Stomach (tissue), 9 donors: ENCODE results near the gene KIF18A. TPM values are rescaled to one million over a fixed set of nuclear protein-coding genes. Genes with fewer than 3 reads are reported as not detected.

Experiments
- DNase-seq, 2 donors: peaks; one replicate each; pipeline versions ENCODE4 v3.0.0 to v3.0.0-alpha.2; 2013 to 2019
- H3K27ac ChIP-seq, 5 donors: fragments of 200-600 bp in 4 of 5; sonication (generic) in 4 of 5; one replicate each; pipeline ENCODE4 v1.5.1; 2013 to 2019; ENCODE audit warnings: mild to moderate bottlenecking in 1 of 5, moderate library complexity in 1 of 5
- H3K27me3 ChIP-seq, 3 donors: fragments of 200-600 bp; sonication (generic); one replicate each; pipeline ENCODE4 v1.5.1; 2017 to 2019; ENCODE audit warnings: mixed run types in 1 of 3
- H3K36me3 ChIP-seq, 4 donors: fragments of 200-600 bp; sonication (generic); 1 replicate in 3 of 4; 2 replicates in 1 of 4; pipeline ENCODE4 v1.5.1; 2016 to 2019
- H3K4me1 ChIP-seq, 4 donors: fragments of 200-600 bp; sonication (generic); one replicate each; pipeline ENCODE4 v1.5.1; 2016 to 2019
- H3K4me3 ChIP-seq, 4 donors: fragments of 200-600 bp; sonication (generic) in 3 of 4; one replicate each; pipeline ENCODE4 v1.5.1; 2016 to 2019; ENCODE audit warnings: mild to moderate bottlenecking in 1 of 4
- H3K9me3 ChIP-seq, 4 donors: fragments of 200-600 bp; sonication (generic); one replicate each; pipeline ENCODE4 v1.5.1; 2016 to 2019
- EP300 ChIP-seq: sonication (generic); formaldehyde crosslinking; IDR thresholded peaks from one replicate; pipeline ENCODE4 v1.6.1; 2017; ENCODE audit warnings: antibody characterized with exemption
- POLR2A ChIP-seq, 4 donors: fragments of 450-650 bp; IDR thresholded peaks; one replicate each; pipeline ENCODE4 v1.6.1; 2016; ENCODE audit warnings: antibody characterized with exemption in 4 of 4, control low read depth in 2 of 4, mild to moderate bottlenecking in 1 of 4, moderate library complexity in 1 of 4
- POLR2AphosphoS5 ChIP-seq, 3 donors: sonication (generic); formaldehyde crosslinking; IDR thresholded peaks; one replicate each; pipeline ENCODE4 v1.6.1; 2016; ENCODE audit warnings: antibody characterized with exemption in 3 of 3
- WGBS, 5 donors: extraction: QIAGEN DNeasy Blood & Tissue Kit in 3 of 5; methylation state at CpG; one replicate each; pipeline versions ENCODE4 v1.1.5 to v1.1.7; 2013 to 2018; 5-methylcytosine and 5-hydroxymethylcytosine counted together
- intact Hi-C: fragments of 100-400 bp; cut with DNase I; formaldehyde crosslinking; loops from one replicate; pipeline ENCODE4 v1.15.1; 2023; ENCODE audit warnings: low total_unique reads
- polyA plus RNA-seq, 3 donors: library from polyadenylated mRNA; stranded (reverse); fragments of 200-250 nt; gene quantifications; one replicate each; pipeline ENCODE4 v1.2.3, GENCODE V29; 2013
- total RNA-seq, 5 donors: library from RNA; depleted of rRNA; stranded (reverse); fragments of >200 nt; gene quantifications; one replicate each; pipeline versions ENCODE4 v1.1.0 to v1.2.3, GENCODE V29; 2014 to 2016
- TF ChIP-seq, protein P1 (sequence below), 7 experiments: fragments of 450-650 bp in 4 of 7; fragments of 200-600 bp in 3 of 7; sonication (generic) in 3 of 7; IDR thresholded peaks; one replicate each; pipeline ENCODE4 v1.5.1; 2016 to 2019; ENCODE audit warnings: antibody characterized with exemption in 7 of 7, control low read depth in 2 of 7, mild to moderate bottlenecking in 1 of 7
- donor health status: healthy with polysubstance abuse.
- donor health status: Bipolar disorder and iron deficiency.
- donor health status: healthy.

Gene KIF18A
- total and polyA plus RNA-seq, 8 donors, result 0.29 to 3.7 (median 1.1) TPM

DNA sequence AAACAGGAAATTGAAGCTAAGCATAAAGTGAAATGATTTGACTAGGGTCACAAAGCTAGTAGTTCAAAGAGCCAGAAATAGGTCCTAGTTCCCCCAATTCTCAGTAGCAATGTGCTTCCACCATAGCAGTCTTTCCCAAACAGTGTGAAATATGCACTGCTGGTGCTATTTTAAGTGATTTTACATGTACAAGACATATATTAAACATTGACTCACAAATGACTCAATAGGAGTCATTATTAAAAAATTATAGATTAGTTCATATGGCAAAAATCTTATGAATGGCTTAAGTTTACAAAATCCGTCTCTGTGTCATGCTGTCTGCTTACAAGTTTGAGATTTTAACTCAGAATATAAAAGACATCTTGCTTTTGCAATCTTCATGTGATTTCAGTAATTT is 21.4 kb downstream of the KIF18A start:
- Histone ChIP-seq H3K36me3 (no peaks in the 10 kb centered on the region), H3K27me3 (no peaks in the 10 kb centered on the region), H3K9me3 (no peaks in the 10 kb centered on the region), H3K27ac (no peak overlapping the region), H3K4me1 (no peaks in the 10 kb centered on the region), H3K4me3 (no peak overlapping the region)
- TF ChIP-seq POLR2AphosphoS5 (IDR thresholded peaks at IDR 0.05), result no peak
- no peak for TF ChIP-seq EP300
- TF ChIP-seq POLR2A (IDR thresholded peaks at IDR 0.05), result no peak
- TF ChIP-seq, protein P1, sequence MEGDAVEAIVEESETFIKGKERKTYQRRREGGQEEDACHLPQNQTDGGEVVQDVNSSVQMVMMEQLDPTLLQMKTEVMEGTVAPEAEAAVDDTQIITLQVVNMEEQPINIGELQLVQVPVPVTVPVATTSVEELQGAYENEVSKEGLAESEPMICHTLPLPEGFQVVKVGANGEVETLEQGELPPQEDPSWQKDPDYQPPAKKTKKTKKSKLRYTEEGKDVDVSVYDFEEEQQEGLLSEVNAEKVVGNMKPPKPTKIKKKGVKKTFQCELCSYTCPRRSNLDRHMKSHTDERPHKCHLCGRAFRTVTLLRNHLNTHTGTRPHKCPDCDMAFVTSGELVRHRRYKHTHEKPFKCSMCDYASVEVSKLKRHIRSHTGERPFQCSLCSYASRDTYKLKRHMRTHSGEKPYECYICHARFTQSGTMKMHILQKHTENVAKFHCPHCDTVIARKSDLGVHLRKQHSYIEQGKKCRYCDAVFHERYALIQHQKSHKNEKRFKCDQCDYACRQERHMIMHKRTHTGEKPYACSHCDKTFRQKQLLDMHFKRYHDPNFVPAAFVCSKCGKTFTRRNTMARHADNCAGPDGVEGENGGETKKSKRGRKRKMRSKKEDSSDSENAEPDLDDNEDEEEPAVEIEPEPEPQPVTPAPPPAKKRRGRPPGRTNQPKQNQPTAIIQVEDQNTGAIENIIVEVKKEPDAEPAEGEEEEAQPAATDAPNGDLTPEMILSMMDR (IDR thresholded peaks at IDR 0.05), result no peak
- intact Hi-C loops, result no loop called here
- 81 to 97% (median 90%) methylated on average over 1 of the region's 1 CpG for WGBS, 5 donors
- no peak for DNase-seq

DNA sequence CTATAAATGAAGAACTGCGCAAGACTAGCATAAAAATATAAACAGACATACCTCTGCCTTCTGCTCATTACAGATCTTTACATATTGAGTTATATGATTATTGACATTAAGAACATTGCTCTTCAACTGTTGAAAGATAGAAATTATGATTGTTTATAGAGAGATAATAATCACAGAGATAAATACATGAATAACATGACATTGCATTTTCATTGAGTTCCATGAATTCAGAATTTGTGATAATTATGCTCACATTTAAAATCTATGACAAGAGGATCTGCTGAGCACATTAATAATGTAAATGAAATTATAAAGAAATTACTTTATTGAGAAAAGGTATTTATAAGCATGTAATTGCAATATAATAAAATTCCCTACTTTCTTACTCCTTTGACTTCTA is 24.8 kb downstream of the KIF18A start:
- no peak overlapping the region for H3K4me3 ChIP-seq
- no peaks in the 10 kb centered on the region for H3K9me3 ChIP-seq
- no peak for DNase-seq
- WGBS, 5 donors, result 94 to 100% (median 97%) methylated on average over 1 of the region's 1 CpG
- no peak for TF ChIP-seq POLR2A (IDR thresholded peaks at IDR 0.05)
- no peak for TF ChIP-seq EP300
- TF ChIP-seq, protein P1 (IDR thresholded peaks at IDR 0.05), result no peak
- TF ChIP-seq POLR2AphosphoS5 (IDR thresholded peaks at IDR 0.05), result no peak
- no peak overlapping the region for H3K27ac ChIP-seq
- no peaks in the 10 kb centered on the region for H3K27me3 ChIP-seq
- intact Hi-C loops, result no loop called here
- no peaks in the 10 kb centered on the region for H3K4me1 ChIP-seq
- no peaks in the 10 kb centered on the region for H3K36me3 ChIP-seq

DNA sequence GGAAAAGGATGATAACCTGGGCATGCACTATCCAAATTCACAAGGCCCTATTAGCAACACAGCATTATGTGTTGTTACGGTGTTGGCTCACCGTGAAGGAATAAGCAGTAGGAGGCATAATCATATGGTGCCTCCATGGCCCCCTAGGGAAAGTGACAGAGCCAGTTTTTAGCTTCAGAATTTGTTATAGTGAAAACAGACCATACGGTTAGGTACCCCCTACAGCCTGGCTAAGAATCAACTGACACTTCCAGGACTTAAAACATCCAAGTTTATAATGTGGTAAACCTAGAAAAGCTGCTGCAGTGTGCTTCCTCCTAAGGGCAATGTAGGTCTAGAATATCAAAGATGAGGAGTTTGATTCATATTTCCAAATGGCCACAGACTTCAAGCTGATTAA is 30.4 kb downstream of the KIF18A start:
- H3K27ac ChIP-seq, result no peak overlapping the region
- 87 to 97% (median 89%) methylated on average over 3 of the region's 3 CpGs for WGBS, 5 donors
- no peaks in the 10 kb centered on the region for H3K9me3 ChIP-seq
- no peaks in the 10 kb centered on the region for H3K36me3 ChIP-seq
- no peaks in the 10 kb centered on the region for H3K27me3 ChIP-seq
- H3K4me3 ChIP-seq, result no peak overlapping the region
- intact Hi-C loops, result no loop called here
- no peaks in the 10 kb centered on the region for H3K4me1 ChIP-seq
- TF ChIP-seq POLR2A (IDR thresholded peaks at IDR 0.05) (no peak), POLR2AphosphoS5 (IDR thresholded peaks at IDR 0.05) (no peak), EP300 (no peak)
- TF ChIP-seq, protein P1 (IDR thresholded peaks at IDR 0.05), result no peak
- DNase-seq, result no peak

DNA sequence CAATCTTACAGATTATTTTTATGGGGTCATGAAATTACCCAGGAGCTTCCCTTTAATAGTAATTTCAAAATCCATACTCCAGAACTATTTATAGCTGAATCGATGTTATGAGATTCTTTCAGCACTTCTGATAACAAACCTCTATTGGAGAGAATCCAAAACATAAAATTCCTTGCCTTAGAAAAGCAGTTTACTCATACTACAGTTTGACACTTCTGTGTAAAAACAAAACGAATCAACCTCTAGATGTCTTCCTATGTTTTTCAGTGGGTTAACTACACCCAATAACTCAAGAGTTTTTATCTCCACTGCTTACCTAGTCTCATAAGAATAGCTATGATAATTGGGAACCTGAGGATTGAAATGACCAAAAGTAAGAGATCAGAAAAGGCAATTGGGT is 35.6 kb downstream of the KIF18A start:
- intact Hi-C loops, result no loop called here
- 18 to 31% (median 19%) methylated on average over 2 of the region's 2 CpGs for WGBS, 5 donors

More for the DNA sequence above, 35.6 kb downstream of the KIF18A start:
- Histone ChIP-seq H3K9me3 (no peaks in the 10 kb centered on the region), H3K4me1 (no peaks in the 10 kb centered on the region), H3K27ac (no peak overlapping the region), H3K36me3 (no peaks in the 10 kb centered on the region), H3K27me3 (no peaks in the 10 kb centered on the region), H3K4me3 (no peak overlapping the region)
- DNase-seq, result no peak
- TF ChIP-seq, protein P1 (IDR thresholded peaks at IDR 0.05), result no peak
- TF ChIP-seq POLR2A (IDR thresholded peaks at IDR 0.05), result no peak
- TF ChIP-seq POLR2AphosphoS5 (IDR thresholded peaks at IDR 0.05), result no peak
- no peak for TF ChIP-seq EP300
